WTC11 (cell line): ENCODE results near the gene IL5RA. TPM values are rescaled to one million over a fixed set of nuclear protein-coding genes. Genes with fewer than 3 reads are reported as not detected.

ENCODE experiments used
- ATAC-seq: fragments of 200-7000 bp; cut with Tn5 transposase; 2 replicates; pipeline ENCODE4 v1.10.0; 2021; ENCODE audit warnings: mild to moderate bottlenecking, moderate library complexity
- CTCF ChIA-PET: fragments of 300-600 bp; sonication (Branson Sonifier 250); formaldehyde crosslinking; loops from one replicate; lab custom pipeline; 2021; ENCODE audit warnings: antibody characterized with exemption; lab: Charles Lee
- POLR2A ChIA-PET: fragments of 350-600 bp; sonication (Branson Sonifier 250); formaldehyde crosslinking; loops from one replicate; lab custom pipeline; 2021; ENCODE audit warnings: antibody characterized with exemption; lab: Charles Lee
- DNase-seq: peaks from one replicate; pipeline ENCODE4 v3.0.0; 2021; ENCODE audit warnings: low spot score
- H3K27ac Mint-ChIP-seq: 2 replicates; pipeline ENCODE4 v1.8.0; 2021; ENCODE audit warnings: mixed read lengths
- H3K27me3 Mint-ChIP-seq: 2 replicates; pipeline ENCODE4 v1.8.0; 2021; ENCODE audit warnings: low read depth, mild to moderate bottlenecking, moderate library complexity, mixed read lengths
- H3K36me3 Mint-ChIP-seq: 2 replicates; pipeline ENCODE4 v1.8.0; 2021; ENCODE audit warnings: mixed read lengths
- H3K4me1 Mint-ChIP-seq: 2 replicates; pipeline ENCODE4 v1.8.0; 2022; ENCODE audit warnings: mixed read lengths
- H3K4me3 Mint-ChIP-seq: 2 replicates; pipeline ENCODE4 v1.8.0; 2021; ENCODE audit warnings: mild to moderate bottlenecking, moderate library complexity, mixed read lengths
- H3K9me3 Mint-ChIP-seq: 2 replicates; pipeline ENCODE4 v1.8.0; 2021; ENCODE audit warnings: mixed read lengths
- ATF2 ChIP-seq: sonication (generic); formaldehyde crosslinking; IDR thresholded peaks from 2 replicates; pipeline ENCODE4 v1.8.1; 2022; ENCODE audit warnings: low read depth, missing genetic modification reagents, borderline replicate concordance
- ATF3 ChIP-seq: sonication (generic); formaldehyde crosslinking; conservative IDR thresholded peaks from 2 replicates; pipeline ENCODE4 v1.8.1; 2022; ENCODE audit warnings: mild to moderate bottlenecking, missing genetic modification reagents
- FOXP1 ChIP-seq: sonication (generic); formaldehyde crosslinking; IDR thresholded peaks from 2 replicates; pipeline ENCODE4 v1.8.0; 2022; ENCODE audit warnings: missing genetic modification reagents, mild to moderate bottlenecking, moderate library complexity, borderline replicate concordance
- GTF2I ChIP-seq: fragments of 250-450 bp; sonication (Bioruptor Pico); conservative IDR thresholded peaks from 2 replicates; pipeline ENCODE4 v1.4.0; 2021; ENCODE audit warnings: mild to moderate bottlenecking
- HMGXB4 ChIP-seq: sonication (generic); formaldehyde crosslinking; IDR thresholded peaks from 2 replicates; pipeline ENCODE4 v1.8.1; 2023; ENCODE audit warnings: mild to moderate bottlenecking, moderate library complexity, missing genetic modification reagents
- MYBL2 ChIP-seq: sonication (generic); formaldehyde crosslinking; IDR thresholded peaks from 2 replicates; pipeline ENCODE4 v1.8.1; 2023; ENCODE audit warnings: mild to moderate bottlenecking, moderate library complexity, missing genetic modification reagents
- NR2C2 ChIP-seq: sonication (generic); formaldehyde crosslinking; IDR thresholded peaks from 2 replicates; pipeline ENCODE4 v1.8.0; 2022; ENCODE audit warnings: mild to moderate bottlenecking, missing genetic modification reagents
- RELA ChIP-seq: sonication (generic); formaldehyde crosslinking; IDR thresholded peaks from 2 replicates; pipeline ENCODE4 v1.8.1; 2022; ENCODE audit warnings: missing genetic modification reagents, mild to moderate bottlenecking, borderline replicate concordance
- SMAD3 ChIP-seq: sonication (generic); formaldehyde crosslinking; IDR thresholded peaks from 2 replicates; pipeline ENCODE4 v1.8.0; 2022; ENCODE audit warnings: missing genetic modification reagents, mild to moderate bottlenecking, borderline replicate concordance
- TCF7 ChIP-seq: sonication (generic); formaldehyde crosslinking; IDR thresholded peaks from 2 replicates; pipeline ENCODE4 v1.8.0; 2022; ENCODE audit warnings: mild to moderate bottlenecking, low read depth, missing genetic modification reagents, moderate library complexity
- TEAD4 ChIP-seq: sonication (generic); formaldehyde crosslinking; IDR thresholded peaks from 2 replicates; pipeline ENCODE4 v1.8.0; 2022; ENCODE audit warnings: mild to moderate bottlenecking, missing genetic modification reagents
- USF1 ChIP-seq: sonication (generic); formaldehyde crosslinking; IDR thresholded peaks from 2 replicates; pipeline ENCODE4 v1.8.0; 2022; ENCODE audit warnings: mild to moderate bottlenecking, missing genetic modification reagents
- ZBTB21 ChIP-seq: sonication (generic); formaldehyde crosslinking; IDR thresholded peaks from 2 replicates; pipeline ENCODE4 v1.8.1; 2023; ENCODE audit warnings: mild to moderate bottlenecking, missing genetic modification reagents, borderline replicate concordance
- ZNF121 ChIP-seq: sonication (generic); formaldehyde crosslinking; IDR thresholded peaks from 2 replicates; pipeline ENCODE4 v1.8.0; 2023; ENCODE audit warnings: missing genetic modification reagents
- ZNF219 ChIP-seq: sonication (generic); formaldehyde crosslinking; IDR thresholded peaks from 2 replicates; pipeline ENCODE4 v1.8.0; 2023; ENCODE audit warnings: missing genetic modification reagents, mild to moderate bottlenecking, borderline replicate concordance
- ZNF317 ChIP-seq: sonication (generic); formaldehyde crosslinking; IDR thresholded peaks from 2 replicates; pipeline ENCODE4 v1.8.1; 2023; ENCODE audit warnings: low read depth, mild to moderate bottlenecking, moderate library complexity, missing genetic modification reagents, borderline replicate concordance
- ZNF416 ChIP-seq: fragments of 250-450 bp; sonication (Bioruptor Pico); IDR thresholded peaks from 2 replicates; pipeline ENCODE4 v1.9.0; 2021; ENCODE audit warnings: mild to moderate bottlenecking, inconsistent platforms
- ZNF423 ChIP-seq: fragments of 250-450 bp; sonication (Bioruptor Pico); IDR thresholded peaks from 2 replicates; pipeline ENCODE4 v2.1.2; 2022; ENCODE audit warnings: mild to moderate bottlenecking, moderate library complexity
- ZSCAN18 ChIP-seq: fragments of 250-450 bp; sonication (Bioruptor Pico); IDR thresholded peaks from 2 replicates; pipeline ENCODE4 v2.1.2; 2022; ENCODE audit warnings: mild to moderate bottlenecking, moderate library complexity
- total RNA-seq: library from RNA; stranded (reverse); gene quantifications from 3 replicates; pipeline ENCODE4 v1.2.3, GENCODE V29; 2021
- TF ChIP-seq, protein P1 (sequence below): sonication (generic); formaldehyde crosslinking; IDR thresholded peaks from 2 replicates; pipeline ENCODE4 v1.8.1; 2022; ENCODE audit warnings: low read depth, mild to moderate bottlenecking, moderate library complexity, missing genetic modification reagents, borderline replicate concordance
- TF ChIP-seq, protein P2 (sequence below): sonication (generic); formaldehyde crosslinking; IDR thresholded peaks from 2 replicates; pipeline ENCODE4 v1.8.1; 2022; ENCODE audit warnings: mild to moderate bottlenecking, missing genetic modification reagents, moderate library complexity, borderline replicate concordance
- TF ChIP-seq, protein P3 (sequence below): fragments of 250-450 bp; sonication (Bioruptor Pico); IDR thresholded peaks from 2 replicates; pipeline ENCODE4 v1.9.0; 2021; ENCODE audit warnings: moderate library complexity, mild to moderate bottlenecking, inconsistent platforms, borderline replicate concordance

The IL5RA gene
- total RNA-seq, 1 experiment from 2014 or later: not detected

- Mint-ChIP-seq H3K36me3 (peaks cover 58% of the 10 kb centered on the region), H3K4me3 (no peak overlapping the region), H3K27ac (no peak overlapping the region), H3K4me1 (peaks cover 9% of the 10 kb centered on the region; the same call in 1 of the 2 replicates), H3K27me3 (peaks cover 12% of the 10 kb centered on the region; the same call in 1 of the 2 replicates), H3K9me3 (peaks cover 71% of the 10 kb centered on the region)
- DNase-seq: no peak
- TF ChIP-seq RELA (CRISPR knock-in tag): no peak
- ChIA-PET CTCF (no interaction called here), POLR2A (no interaction called here)
- no peak for ATAC-seq
Measured at GRCh38 chr3:3037156-3037555, 73.0 kb downstream of the IL5RA start.

DNA sequence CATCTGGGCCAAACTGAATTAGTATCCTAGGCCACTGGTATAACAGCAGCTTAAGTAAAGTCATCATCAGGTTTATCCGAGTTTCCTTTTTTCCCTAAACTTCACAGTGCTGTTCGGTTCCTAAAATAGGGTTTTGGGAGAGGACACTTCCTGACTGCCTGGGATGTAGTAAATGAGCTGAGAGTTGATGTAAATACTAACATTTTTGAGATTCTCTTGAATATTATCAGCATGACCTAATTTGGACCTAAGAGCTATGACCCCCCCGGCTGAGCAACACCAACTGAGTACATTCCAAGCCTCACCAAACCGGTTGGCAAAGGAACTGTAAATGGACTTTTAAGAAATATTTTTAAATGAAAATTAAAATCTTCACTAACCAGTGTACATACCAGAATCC lies 78.8 kb downstream of the IL5RA start:
- H3K27ac Mint-ChIP-seq: no peak overlapping the region
- POLR2A ChIA-PET: no interaction called here
- H3K36me3 Mint-ChIP-seq: peaks cover 29% of the 10 kb centered on the region
- peaks cover 64% of the 10 kb centered on the region for H3K9me3 Mint-ChIP-seq
- CTCF ChIA-PET: no interaction called here
- DNase-seq (no peak), ATAC-seq (no peak; the same call in 1 of the 2 replicates)
- no peaks in the 10 kb centered on the region for H3K4me1 Mint-ChIP-seq
- TF ChIP-seq ZBTB21 (no peak), ZNF416 (CRISPR knock-in tag) (no peak), USF1 (CRISPR knock-in tag) (no peak), ZNF317 (CRISPR knock-in tag) (no peak), ZNF219 (no peak), ZSCAN18 (CRISPR knock-in tag) (no peak), NR2C2 (no peak), HMGXB4 (CRISPR knock-in tag) (no peak), TEAD4 (no peak), ZNF423 (CRISPR knock-in tag) (no peak), SMAD3 (CRISPR knock-in tag) (no peak), MYBL2 (no peak)
- TF ChIP-seq, protein P1, sequence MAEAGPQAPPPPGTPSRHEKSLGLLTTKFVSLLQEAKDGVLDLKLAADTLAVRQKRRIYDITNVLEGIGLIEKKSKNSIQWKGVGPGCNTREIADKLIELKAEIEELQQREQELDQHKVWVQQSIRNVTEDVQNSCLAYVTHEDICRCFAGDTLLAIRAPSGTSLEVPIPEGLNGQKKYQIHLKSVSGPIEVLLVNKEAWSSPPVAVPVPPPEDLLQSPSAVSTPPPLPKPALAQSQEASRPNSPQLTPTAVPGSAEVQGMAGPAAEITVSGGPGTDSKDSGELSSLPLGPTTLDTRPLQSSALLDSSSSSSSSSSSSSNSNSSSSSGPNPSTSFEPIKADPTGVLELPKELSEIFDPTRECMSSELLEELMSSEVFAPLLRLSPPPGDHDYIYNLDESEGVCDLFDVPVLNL: no peak
- TF ChIP-seq, protein P2, sequence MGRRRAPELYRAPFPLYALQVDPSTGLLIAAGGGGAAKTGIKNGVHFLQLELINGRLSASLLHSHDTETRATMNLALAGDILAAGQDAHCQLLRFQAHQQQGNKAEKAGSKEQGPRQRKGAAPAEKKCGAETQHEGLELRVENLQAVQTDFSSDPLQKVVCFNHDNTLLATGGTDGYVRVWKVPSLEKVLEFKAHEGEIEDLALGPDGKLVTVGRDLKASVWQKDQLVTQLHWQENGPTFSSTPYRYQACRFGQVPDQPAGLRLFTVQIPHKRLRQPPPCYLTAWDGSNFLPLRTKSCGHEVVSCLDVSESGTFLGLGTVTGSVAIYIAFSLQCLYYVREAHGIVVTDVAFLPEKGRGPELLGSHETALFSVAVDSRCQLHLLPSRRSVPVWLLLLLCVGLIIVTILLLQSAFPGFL: no peak
- no peak overlapping the region for H3K4me3 Mint-ChIP-seq
- H3K27me3 Mint-ChIP-seq: no peaks in the 10 kb centered on the region

DNA sequence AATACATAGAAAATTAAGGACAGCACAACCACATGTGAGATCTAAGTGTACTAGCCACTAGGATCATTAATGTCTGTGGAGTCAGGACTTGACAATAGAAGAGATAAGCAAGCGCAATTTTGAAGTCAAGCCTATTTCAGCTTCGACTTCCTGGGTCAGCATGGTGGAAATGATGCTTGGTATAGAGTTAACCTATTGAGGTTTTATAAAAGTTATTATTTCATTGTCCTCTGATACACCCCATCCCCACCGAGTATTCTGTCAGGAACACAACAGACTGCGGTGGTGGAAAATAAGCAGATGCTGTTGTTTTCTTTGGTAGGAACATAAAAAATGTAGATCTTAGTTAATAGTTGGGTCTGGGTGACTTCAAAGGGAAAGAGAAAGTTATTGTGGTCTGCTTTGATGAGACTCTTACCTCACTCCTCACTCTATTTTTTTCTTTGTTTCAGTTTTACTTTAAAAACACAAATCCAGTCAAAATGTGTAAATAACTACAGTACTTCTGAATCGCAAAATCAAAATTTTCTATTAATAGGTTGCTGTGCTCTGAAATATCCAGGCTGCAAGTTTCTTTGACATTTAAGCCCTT lies 82.1 kb downstream of the IL5RA start:
- ATAC-seq: no peak
- Mint-ChIP-seq H3K27me3 (no peaks in the 10 kb centered on the region), H3K4me3 (no peak overlapping the region), H3K9me3 (peaks cover 68% of the 10 kb centered on the region), H3K27ac (no peak overlapping the region), H3K36me3 (peaks cover 31% of the 10 kb centered on the region), H3K4me1 (no peaks in the 10 kb centered on the region)
- no peak for DNase-seq
- CTCF ChIA-PET: no interaction called here
- POLR2A ChIA-PET: no interaction called here
- no peak for TF ChIP-seq ZNF317 (CRISPR knock-in tag)
- no peak for TF ChIP-seq ATF2 (CRISPR knock-in tag)
- no peak for TF ChIP-seq ATF3 (CRISPR knock-in tag)
- TF ChIP-seq ZNF121 (CRISPR knock-in tag): no peak
- no peak for TF ChIP-seq SMAD3 (CRISPR knock-in tag)
- TF ChIP-seq TCF7: no peak
- TF ChIP-seq, protein P3, sequence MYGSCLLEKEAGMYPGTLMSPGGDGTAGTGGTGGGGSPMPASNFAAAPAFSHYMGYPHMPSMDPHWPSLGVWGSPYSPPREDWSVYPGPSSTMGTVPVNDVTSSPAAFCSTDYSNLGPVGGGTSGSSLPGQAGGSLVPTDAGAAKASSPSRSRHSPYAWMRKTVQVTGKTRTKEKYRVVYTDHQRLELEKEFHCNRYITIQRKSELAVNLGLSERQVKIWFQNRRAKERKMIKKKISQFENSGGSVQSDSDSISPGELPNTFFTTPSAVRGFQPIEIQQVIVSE (CRISPR knock-in tag): no peak
- no peak for TF ChIP-seq GTF2I
- no peak for TF ChIP-seq FOXP1 (CRISPR knock-in tag)
